ENCODE measurements around the gene CMC1. TPM values are rescaled to one million over a fixed set of nuclear protein-coding genes. Genes with fewer than 3 reads are reported as not detected.

CMC1 gene
- total RNA-seq, 1 donor from 2014 or later: 15.7 TPM

DNA sequence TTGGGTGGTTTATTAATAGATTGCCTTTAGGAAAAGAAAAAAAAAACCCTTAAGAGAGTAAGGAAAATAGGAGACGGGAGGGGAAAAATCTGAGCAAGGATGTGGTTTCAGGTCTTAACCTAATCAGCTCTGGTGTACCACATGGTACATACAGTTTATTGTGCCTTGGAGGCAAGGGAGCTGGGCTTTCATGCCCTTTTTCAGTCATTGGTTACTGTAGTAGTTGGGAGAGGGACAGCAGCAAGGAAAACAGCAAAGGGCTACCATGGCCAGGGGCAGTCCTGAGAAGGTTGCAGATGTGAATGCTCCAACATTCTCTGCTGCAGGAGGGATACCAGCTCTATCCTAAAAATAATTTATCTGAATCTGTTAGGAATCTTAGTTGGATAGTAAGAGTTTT lies 5.9 kb downstream of the CMC1 start:
- peaks cover 21% of the 10 kb centered on the region for H3K4me1 Mint-ChIP-seq (ENCODE audit: unreplicated experiment)
- H3K9me3 Mint-ChIP-seq: peaks cover 7% of the 10 kb centered on the region

GRCh38 chr3:28250999-28251398 lies 9.6 kb downstream of the CMC1 start:
- H3K27me3 Mint-ChIP-seq: no peaks in the 10 kb centered on the region
- TF ChIP-seq CTCF (conservative IDR thresholded peaks at IDR 0.05): no peak
- no peaks in the 10 kb centered on the region for H3K4me1 Mint-ChIP-seq (ENCODE audit: unreplicated experiment)
- H3K4me3 Mint-ChIP-seq: no peak overlapping the region
- no peaks in the 10 kb centered on the region for H3K36me3 Mint-ChIP-seq
- no peak overlapping the region for H3K27ac Mint-ChIP-seq
- no peaks in the 10 kb centered on the region for H3K9me3 Mint-ChIP-seq
- no peak for DNase-seq (ENCODE audit: extremely low spot score, unreplicated experiment)

More for the DNA sequence above, 5.9 kb downstream of the CMC1 start:
- TF ChIP-seq CTCF (conservative IDR thresholded peaks at IDR 0.05): no peak
- no peak for DNase-seq (ENCODE audit: extremely low spot score, unreplicated experiment)
- no peaks in the 10 kb centered on the region for H3K27me3 Mint-ChIP-seq
- H3K4me3 Mint-ChIP-seq: no peak overlapping the region
- H3K27ac Mint-ChIP-seq: no peak overlapping the region
- peaks cover 15% of the 10 kb centered on the region for H3K36me3 Mint-ChIP-seq

DNA sequence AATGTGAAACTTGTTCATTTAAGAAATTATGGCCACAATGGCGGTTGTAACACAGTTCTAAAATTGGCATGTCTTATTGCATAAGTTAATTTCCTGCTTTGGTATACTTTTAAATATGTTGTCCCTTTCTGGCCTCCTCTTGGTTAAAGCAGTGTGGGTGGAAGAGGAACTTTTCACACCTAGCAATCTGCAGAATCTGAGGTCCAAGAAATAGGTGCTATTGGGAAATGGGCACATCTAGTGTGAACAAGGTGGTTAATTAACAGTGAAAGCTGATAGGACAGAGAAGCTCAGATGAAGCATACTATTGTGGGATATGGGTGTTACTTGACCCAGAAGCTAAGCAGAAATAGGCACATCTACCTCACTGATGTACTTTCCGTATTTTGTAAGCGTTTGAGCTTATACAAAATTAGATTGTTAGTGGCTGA lies 10.6 kb downstream of the CMC1 start:
- H3K27me3 Mint-ChIP-seq: no peaks in the 10 kb centered on the region
- no peak overlapping the region for H3K27ac Mint-ChIP-seq
- no peaks in the 10 kb centered on the region for H3K9me3 Mint-ChIP-seq
- DNase-seq (ENCODE audit: extremely low spot score, unreplicated experiment): no peak
- no peak overlapping the region for H3K4me3 Mint-ChIP-seq
- H3K36me3 Mint-ChIP-seq: no peaks in the 10 kb centered on the region
- no peaks in the 10 kb centered on the region for H3K4me1 Mint-ChIP-seq (ENCODE audit: unreplicated experiment)
- TF ChIP-seq CTCF (conservative IDR thresholded peaks at IDR 0.05): no peak

DNA sequence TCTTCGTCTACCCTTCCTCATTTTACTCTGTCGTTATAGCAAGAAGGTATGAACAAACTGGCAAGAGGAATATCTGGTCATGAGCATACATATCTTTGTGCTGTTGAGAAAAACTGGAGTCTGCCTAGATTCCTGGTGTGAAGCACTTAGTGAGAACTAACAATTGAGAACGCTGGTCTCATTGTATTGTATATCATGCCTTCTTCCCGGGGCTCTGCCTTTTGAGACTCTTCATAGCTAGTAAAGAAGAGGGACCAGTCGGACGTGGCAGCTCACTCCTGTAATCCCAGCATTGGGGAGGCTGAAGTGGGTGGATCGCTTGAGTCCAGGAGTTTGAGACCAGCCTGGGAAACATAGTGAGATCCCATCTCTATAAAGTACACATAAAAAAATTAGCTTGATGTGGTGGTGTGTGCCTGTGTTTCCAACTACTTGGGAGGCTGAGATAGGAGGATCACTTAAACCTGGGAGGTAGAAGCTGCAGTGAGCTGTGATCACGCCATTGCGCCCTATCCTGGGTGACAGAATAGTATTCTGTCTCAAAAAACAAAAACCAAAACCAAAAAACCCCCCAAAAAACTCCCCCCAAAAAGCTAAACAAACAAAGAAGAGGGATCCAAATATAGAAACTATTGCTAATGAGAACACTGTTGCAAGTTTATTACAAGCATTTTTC lies 11.8 kb downstream of the CMC1 start:
- H3K4me3 Mint-ChIP-seq: no peak overlapping the region
- H3K36me3 Mint-ChIP-seq: no peaks in the 10 kb centered on the region
- H3K9me3 Mint-ChIP-seq: no peaks in the 10 kb centered on the region
- no peaks in the 10 kb centered on the region for H3K4me1 Mint-ChIP-seq (ENCODE audit: unreplicated experiment)
- no peak overlapping the region for H3K27ac Mint-ChIP-seq
- TF ChIP-seq CTCF (conservative IDR thresholded peaks at IDR 0.05): no peak
- H3K27me3 Mint-ChIP-seq: no peaks in the 10 kb centered on the region
- no peak for DNase-seq (ENCODE audit: extremely low spot score, unreplicated experiment)

- Mint-ChIP-seq H3K27me3 (no peaks in the 10 kb centered on the region), H3K27ac (no peak overlapping the region), H3K4me3 (no peak overlapping the region), H3K36me3 (peaks cover 6% of the 10 kb centered on the region), H3K4me1 (ENCODE audit: unreplicated experiment) (no peaks in the 10 kb centered on the region), H3K9me3 (no peaks in the 10 kb centered on the region)
- TF ChIP-seq CTCF (conservative IDR thresholded peaks at IDR 0.05): no peak
- no peak for DNase-seq (ENCODE audit: extremely low spot score, unreplicated experiment)
Measured at GRCh38 chr3:28262001-28262400, 20.6 kb downstream of the CMC1 start.

Measured in type B pancreatic cell (in vitro differentiated cells).